ENCODE data around the gene PRKACG. TPM values are rescaled to one million over a fixed set of nuclear protein-coding genes. Genes with fewer than 3 reads are reported as not detected.

PRKACG gene
- total and polyA plus RNA-seq, 12 donors, result not detected

DNA sequence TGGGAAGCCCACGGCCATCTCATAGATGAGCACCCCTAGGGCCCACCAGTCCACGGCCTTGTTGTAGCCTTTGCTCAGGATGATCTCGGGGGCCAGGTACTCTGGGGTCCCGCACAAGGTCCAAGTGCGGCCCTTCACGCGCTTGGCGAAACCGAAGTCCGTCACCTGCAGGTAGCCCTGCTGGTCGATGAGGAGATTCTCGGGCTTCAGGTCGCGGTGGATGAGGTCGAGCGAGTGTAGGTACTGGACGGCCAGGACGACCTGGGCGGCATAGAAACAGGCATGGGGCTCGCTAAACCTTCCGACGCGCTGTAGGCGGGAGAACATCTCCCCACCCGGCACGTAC lies 558 bp downstream of the PRKACG start:
- TF ChIP-seq POLR2A (IDR thresholded peaks at IDR 0.05), result no peak
- TF ChIP-seq CTCF (IDR thresholded peaks at IDR 0.05), result no peak
- DNase-seq, result no peak
- Histone ChIP-seq H3K27ac (no peak overlapping the region), H3K27me3 (no peaks in the 10 kb centered on the region), H3K4me1 (replicated peaks in 1 of 2) (no peaks in the 10 kb centered on the region), H3K4me3 (no peak overlapping the region), H3K36me3 (replicated peaks in 1 of 2) (no peaks in the 10 kb centered on the region), H3K9me3 (replicated peaks in 1 of 3) (no peaks in the 10 kb centered on the region)
- intact Hi-C loops (cut with DNase I), result no loop called here
- WGBS, 4 donors, result 96 to 98% (median 97%) methylated on average over 26 of the region's 26 CpGs

DNA sequence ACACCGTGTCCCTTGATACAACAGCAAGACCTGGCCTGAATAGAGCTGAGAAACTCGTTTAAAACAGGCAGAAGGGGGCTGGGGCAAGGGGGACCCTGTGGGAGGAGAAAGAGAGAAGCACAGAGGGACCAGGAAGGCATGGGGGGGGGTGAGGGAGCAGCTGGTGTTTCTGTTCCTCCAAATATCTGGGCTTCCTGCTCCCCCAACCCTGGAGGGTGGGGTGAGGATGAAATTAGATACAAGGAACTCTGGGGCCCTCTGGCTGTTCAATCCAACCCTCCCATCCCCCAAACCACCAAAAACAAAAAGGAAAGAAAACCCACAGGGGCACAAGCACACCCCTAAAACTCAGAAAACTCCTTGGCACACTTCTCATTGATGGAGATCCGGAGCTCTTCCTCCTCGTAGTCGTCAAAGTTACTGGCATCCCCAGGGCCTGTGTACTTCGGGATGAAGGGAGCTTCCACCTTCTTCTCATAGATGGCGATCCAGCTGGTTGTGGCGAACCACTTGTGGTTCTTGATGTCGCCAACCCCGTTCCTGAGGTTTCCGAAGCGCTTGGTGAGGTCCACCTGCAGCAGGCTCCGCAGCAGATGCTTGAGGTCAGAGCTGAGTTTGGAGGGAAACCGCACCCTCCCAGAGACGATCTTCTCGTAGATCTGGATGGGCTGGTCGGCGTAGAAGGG lies 1.1 kb downstream of the PRKACG start:
- H3K4me3 ChIP-seq, result no peak overlapping the region
- no peaks in the 10 kb centered on the region for H3K4me1 ChIP-seq (replicated peaks in 1 of 2)
- no peaks in the 10 kb centered on the region for H3K27me3 ChIP-seq
- intact Hi-C loops (cut with DNase I), result no loop called here
- no peaks in the 10 kb centered on the region for H3K9me3 ChIP-seq (replicated peaks in 1 of 3)
- WGBS, 4 donors, result 75 to 80% (median 77%) methylated on average over 18 of the region's 18 CpGs
- no peaks in the 10 kb centered on the region for H3K36me3 ChIP-seq (replicated peaks in 1 of 2)
- no peak for DNase-seq
- TF ChIP-seq POLR2A (IDR thresholded peaks at IDR 0.05) (no peak), CTCF (IDR thresholded peaks at IDR 0.05) (no peak)
- H3K27ac ChIP-seq, result no peak overlapping the region

- Histone ChIP-seq H3K36me3 (replicated peaks in 1 of 2) (no peaks in the 10 kb centered on the region), H3K4me3 (no peak overlapping the region), H3K4me1 (replicated peaks in 1 of 2) (no peaks in the 10 kb centered on the region), H3K27ac (no peak overlapping the region), H3K9me3 (replicated peaks in 1 of 3) (no peaks in the 10 kb centered on the region), H3K27me3 (no peaks in the 10 kb centered on the region)
- no peak for DNase-seq
- intact Hi-C loops (cut with DNase I), result loop anchor here in 1 of 2 donors (10.0 kb wide), 1 partner anchor 305 kb away; the partner anchor contains the start of gene PIP5K1B
- WGBS, 4 donors, result 71 to 84% (median 82%) methylated on average over 1 of the region's 1 CpG
- TF ChIP-seq POLR2A (IDR thresholded peaks at IDR 0.05) (no peak), CTCF (IDR thresholded peaks at IDR 0.05) (no peak)
These were observed 4.2 kb downstream of the PRKACG start for GRCh38 chr9:69009708-69010107.

DNA sequence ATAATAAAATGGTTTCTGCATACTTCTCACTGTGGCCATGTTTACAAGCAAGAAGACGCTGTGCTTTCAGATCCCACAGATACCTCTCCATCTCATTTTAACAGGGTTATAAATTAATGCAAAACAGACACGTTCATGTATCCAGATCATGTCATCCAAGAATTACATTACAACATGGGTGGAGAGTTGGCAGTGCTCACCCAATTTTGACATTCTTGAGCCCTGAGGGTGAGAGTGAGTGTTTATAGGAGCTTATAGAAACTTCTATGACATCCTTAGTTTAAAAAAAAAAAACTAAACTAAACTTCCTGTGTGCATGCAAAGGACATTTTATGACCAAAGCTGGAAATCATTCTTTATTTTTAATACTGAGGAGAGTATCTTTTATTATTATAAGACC lies 9.1 kb downstream of the PRKACG start:
- Histone ChIP-seq H3K27ac (no peak overlapping the region), H3K4me1 (replicated peaks in 1 of 2) (no peaks in the 10 kb centered on the region), H3K27me3 (no peaks in the 10 kb centered on the region), H3K36me3 (replicated peaks in 1 of 2) (no peaks in the 10 kb centered on the region), H3K4me3 (no peak overlapping the region), H3K9me3 (replicated peaks in 1 of 3) (no peaks in the 10 kb centered on the region)
- no peak for DNase-seq
- intact Hi-C loops (cut with DNase I), result loop anchor here in 1 of 2 donors (10.0 kb wide), 1 partner anchor 300 kb away; the partner anchor contains the start of gene PIP5K1B
- TF ChIP-seq POLR2A (IDR thresholded peaks at IDR 0.05), result no peak
- TF ChIP-seq CTCF (IDR thresholded peaks at IDR 0.05), result no peak
- WGBS, 4 donors, result 61 to 79% (median 71%) methylated on average over 2 of the region's 2 CpGs
